AG04450 (cell line): Measurements from ENCODE around the gene SMAD6. TPM values are rescaled to one million over a fixed set of nuclear protein-coding genes. Genes with fewer than 3 reads are reported as not detected.
A peak's percentile ranks its signal among the peaks of the same experiment; 100 is the strongest.

ENCODE experiments used
- CTCF ChIA-PET: fragments of 300-600, 350-600 bp; formaldehyde crosslinking; extraction: SDS; loops from one replicate; lab custom pipeline; 2022; ENCODE audit warnings: antibody characterized with exemption, inconsistent platforms; lab: Charles Lee
- POLR2A ChIA-PET: fragments of 350-600 bp; formaldehyde crosslinking; extraction: SDS; loops from one replicate; lab custom pipeline; 2021; ENCODE audit warnings: antibody characterized with exemption, inconsistent platforms; lab: Yijun Ruan, JAX
- DNase-seq: peaks from one replicate; pipeline ENCODE4 v3.0.0-alpha.2; 2011; ENCODE audit warnings: low read depth, low spot score
- H3K27ac ChIP-seq: one replicate; pipeline ENCODE4 v1.5.1; 2012; ENCODE audit warnings: low read depth, low read length, control low read depth
- H3K27me3 ChIP-seq: one replicate; pipeline ENCODE4 v1.6.0; 2012; ENCODE audit warnings: low read length; ENCODE audit not compliant: control insufficient read depth, insufficient read depth
- H3K4me3 ChIP-seq: 2 replicates; pipeline ENCODE4 v1.5.1; 2011; ENCODE audit warnings: mild to moderate bottlenecking, low read depth, low read length, control low read depth
- H3K9me3 ChIP-seq: 2 replicates; pipeline ENCODE4 v1.5.1; 2012; ENCODE audit warnings: low read length; ENCODE audit not compliant: control insufficient read depth, insufficient read depth
- polyA plus RNA-seq: library from polyadenylated mRNA; depleted of rRNA; stranded (reverse); fragments of >200 nt; gene quantifications from 2 replicates; pipeline ENCODE4 v1.2.3, GENCODE V29; 2011
- TF ChIP-seq, protein P1 (sequence below): IDR thresholded peaks from 2 replicates; pipeline ENCODE4 v1.5.1; 2011; ENCODE audit warnings: low read depth, low read length, control low read depth, inconsistent platforms

The SMAD6 gene
- polyA plus RNA-seq, 1 experiment = 1.8 TPM

DNA sequence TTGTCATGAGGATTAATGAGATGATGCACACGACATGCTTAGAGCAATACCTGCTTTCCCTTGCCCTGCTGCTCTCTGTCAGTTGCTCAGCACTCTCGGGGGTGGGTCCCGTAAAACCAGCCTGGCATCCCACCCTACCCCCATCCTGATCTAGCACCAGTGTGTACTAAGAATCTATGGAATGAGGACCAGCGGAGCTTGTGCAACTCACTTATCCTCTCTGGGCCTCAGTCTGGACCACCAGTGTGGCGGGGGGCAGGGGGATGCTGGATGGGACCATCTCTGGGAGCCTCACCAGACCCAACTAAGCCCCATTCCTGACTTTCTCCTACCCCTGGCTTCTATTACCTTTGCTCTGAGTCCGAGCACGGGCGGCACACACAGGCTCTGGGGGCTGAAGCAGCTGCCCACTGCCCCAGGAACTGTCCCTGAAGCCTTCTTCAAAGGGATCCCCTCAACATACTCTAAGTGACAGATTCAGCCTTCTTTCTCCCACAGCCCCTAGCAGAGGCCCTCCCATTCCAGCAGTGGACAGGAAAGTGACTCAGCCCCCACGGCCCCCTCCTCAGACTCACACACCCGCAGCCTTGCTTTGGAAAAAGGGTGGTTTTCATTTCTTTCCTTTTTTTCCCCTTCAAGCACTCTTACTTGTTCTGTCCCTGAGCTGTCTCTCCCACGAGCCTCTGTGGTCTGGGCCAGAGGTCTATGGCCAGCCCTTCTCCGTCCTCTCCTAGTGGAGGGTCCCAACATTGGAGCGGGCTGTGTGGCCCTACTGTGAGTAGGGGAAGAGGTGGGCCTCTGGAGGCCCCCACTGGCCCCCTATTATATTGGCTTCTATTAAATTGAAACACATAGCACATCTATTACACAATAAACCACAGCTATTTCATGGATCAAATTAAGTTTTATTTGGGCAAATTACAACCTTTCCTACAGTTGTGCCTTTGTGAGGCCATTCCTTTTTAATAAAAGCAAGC lies 100.3 kb downstream of the SMAD6 start:
- POLR2A ChIA-PET = interaction anchor here (1.0 to 2.2 kb wide), 7 partner anchors 13 to 91 kb away, joined by 3 to 11 read pairs (median 5); no protein-coding TSS in a partner anchor
- CTCF ChIA-PET = interaction anchor here (0.7 to 1.7 kb wide), 5 partner anchors 11 to 869 kb away, joined by 3 to 5 read pairs (median 3); no protein-coding TSS in a partner anchor
- H3K27ac ChIP-seq = peak overlapping the region; percentile 99
- no peak for DNase-seq
- TF ChIP-seq, protein P1, sequence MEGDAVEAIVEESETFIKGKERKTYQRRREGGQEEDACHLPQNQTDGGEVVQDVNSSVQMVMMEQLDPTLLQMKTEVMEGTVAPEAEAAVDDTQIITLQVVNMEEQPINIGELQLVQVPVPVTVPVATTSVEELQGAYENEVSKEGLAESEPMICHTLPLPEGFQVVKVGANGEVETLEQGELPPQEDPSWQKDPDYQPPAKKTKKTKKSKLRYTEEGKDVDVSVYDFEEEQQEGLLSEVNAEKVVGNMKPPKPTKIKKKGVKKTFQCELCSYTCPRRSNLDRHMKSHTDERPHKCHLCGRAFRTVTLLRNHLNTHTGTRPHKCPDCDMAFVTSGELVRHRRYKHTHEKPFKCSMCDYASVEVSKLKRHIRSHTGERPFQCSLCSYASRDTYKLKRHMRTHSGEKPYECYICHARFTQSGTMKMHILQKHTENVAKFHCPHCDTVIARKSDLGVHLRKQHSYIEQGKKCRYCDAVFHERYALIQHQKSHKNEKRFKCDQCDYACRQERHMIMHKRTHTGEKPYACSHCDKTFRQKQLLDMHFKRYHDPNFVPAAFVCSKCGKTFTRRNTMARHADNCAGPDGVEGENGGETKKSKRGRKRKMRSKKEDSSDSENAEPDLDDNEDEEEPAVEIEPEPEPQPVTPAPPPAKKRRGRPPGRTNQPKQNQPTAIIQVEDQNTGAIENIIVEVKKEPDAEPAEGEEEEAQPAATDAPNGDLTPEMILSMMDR = no peak
- H3K4me3 ChIP-seq = no peak overlapping the region
- H3K9me3 ChIP-seq = no peaks in the 10 kb centered on the region; the same call in 1 of the 2 replicates
- no peaks in the 10 kb centered on the region for H3K27me3 ChIP-seq

DNA sequence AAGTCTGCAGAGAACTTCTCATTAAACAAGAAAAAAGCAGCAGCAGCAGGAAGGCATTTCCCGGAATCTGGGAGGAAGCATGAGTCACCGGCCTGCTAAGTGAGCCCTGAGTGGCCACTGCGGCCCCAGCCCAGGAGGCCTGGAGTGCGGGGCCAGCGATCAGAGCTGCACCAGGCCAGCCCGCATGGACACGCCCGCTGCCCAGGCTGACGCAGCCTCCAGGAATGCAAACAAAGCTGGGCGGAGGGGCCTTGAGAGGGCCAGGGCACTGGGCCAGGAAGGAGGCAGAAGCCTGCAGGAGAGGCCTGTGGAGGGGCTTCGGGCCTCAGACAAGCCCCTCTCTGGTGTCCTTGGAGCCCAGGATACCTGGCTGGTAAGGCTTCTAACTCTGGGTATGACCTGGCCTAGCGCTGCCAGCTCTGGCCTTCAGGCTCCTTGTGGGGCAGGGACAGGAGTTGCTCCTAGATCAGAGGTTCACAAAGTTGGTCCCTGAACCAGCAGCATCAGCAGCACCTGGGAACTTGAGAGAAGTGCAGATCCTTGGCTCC lies 101.2 kb downstream of the SMAD6 start:
- Histone ChIP-seq H3K4me3 (peak overlapping the region; percentile 12; the same call in 1 of the 2 replicates), H3K27ac (peak overlapping the region; percentile 99), H3K9me3 (no peaks in the 10 kb centered on the region; the same call in none of the 2 replicates), H3K27me3 (no peaks in the 10 kb centered on the region)
- POLR2A ChIA-PET = interaction anchor here (0.5 to 2.2 kb wide), 10 partner anchors 12 to 417 kb away, joined by 3 to 11 read pairs (median 4); no protein-coding TSS in a partner anchor
- TF ChIP-seq, protein P1 = no peak
- peak; percentile 97 for DNase-seq
- CTCF ChIA-PET = interaction anchor here (0.7 to 1.7 kb wide), 4 partner anchors 12 to 868 kb away, joined by 3 to 5 read pairs (median 4); no protein-coding TSS in a partner anchor

DNA sequence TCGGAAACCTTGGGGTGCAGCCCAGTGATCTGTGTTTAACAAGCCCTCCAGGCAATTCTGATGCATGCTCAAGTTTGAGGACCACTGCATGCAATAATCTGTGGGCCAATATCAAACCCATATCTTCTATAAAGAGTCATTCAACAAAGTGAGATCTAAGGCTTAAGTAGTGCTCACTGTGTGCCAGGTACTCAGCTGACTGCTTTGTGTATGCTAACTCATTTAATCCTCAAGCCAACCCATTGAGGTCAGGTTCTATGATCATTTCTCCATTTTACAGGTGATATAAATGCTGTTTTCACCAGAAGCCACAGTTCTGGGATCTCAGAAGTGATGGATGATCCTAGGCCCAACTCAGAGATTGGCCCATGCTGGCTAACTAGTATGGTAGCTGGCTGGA lies 101.7 kb downstream of the SMAD6 start:
- ChIA-PET CTCF (interaction anchor here (1.6 to 1.8 kb wide), 2 partner anchors 13 to 48 kb away, joined by 4 to 5 read pairs; no protein-coding TSS in a partner anchor), POLR2A (interaction anchor here (0.5 to 2.2 kb wide), 9 partner anchors 12 to 417 kb away, joined by 3 to 11 read pairs (median 3); no protein-coding TSS in a partner anchor)
- Histone ChIP-seq H3K27me3 (no peaks in the 10 kb centered on the region), H3K27ac (peak overlapping the region; percentile 99), H3K9me3 (no peaks in the 10 kb centered on the region; the same call in none of the 2 replicates), H3K4me3 (no peak overlapping the region)
- no peak for DNase-seq
- TF ChIP-seq, protein P1 = no peak

DNA sequence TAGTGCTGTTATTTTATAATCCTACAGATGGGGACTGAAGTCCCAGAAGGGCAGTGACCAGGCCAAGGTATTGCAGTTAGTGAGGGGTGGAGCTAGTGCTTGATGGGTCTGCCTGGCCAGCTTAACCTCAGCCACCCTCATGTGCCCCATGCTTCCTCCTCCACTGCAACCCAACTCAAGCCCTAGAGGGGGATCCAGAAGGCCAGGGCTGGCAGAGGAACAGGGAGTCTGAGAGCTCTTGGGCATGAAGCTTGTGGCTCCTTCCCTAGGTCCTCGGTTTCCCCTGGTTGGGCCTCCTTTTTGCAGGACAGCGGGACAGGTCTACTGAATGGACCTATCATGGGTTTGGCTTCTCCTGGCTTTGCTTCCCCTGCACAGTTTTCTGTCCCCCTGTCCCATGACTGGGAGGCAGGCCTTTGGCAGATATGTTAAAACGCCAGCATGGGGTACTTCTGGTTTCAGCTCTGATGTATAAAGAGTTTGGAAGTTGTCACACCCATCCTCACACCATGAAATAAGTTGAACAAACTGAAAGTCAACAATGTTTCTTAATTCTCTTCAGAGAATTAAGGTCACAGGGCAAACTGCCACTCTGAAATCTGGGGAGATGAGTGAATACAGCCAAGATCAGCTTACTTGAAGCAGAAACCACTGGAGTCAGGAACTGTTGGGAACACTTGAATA lies 103.3 kb downstream of the SMAD6 start:
- Histone ChIP-seq H3K4me3 (no peak overlapping the region), H3K9me3 (no peaks in the 10 kb centered on the region; the same call in none of the 2 replicates), H3K27me3 (no peaks in the 10 kb centered on the region), H3K27ac (no peak overlapping the region)
- ChIA-PET CTCF (interaction anchor here (1.8 kb wide), 1 partner anchor 46 kb away, joined by 4 read pairs; no protein-coding TSS in a partner anchor), POLR2A (interaction anchor here (0.8 kb wide), 1 partner anchor 37 kb away, joined by 4 read pairs; no protein-coding TSS in a partner anchor)
- TF ChIP-seq, protein P1 = no peak
- no peak for DNase-seq
